NCI-H146 (cell line): ENCODE data around the gene HYKK.
A peak's percentile ranks its signal among the peaks of the same experiment; 100 is the strongest.
"Not testable (repeated sequence)": the region's sequence is repeated elsewhere in the genome, so short reads cannot be mapped to it uniquely, and the experiment has no call there.

Experiments used
- DNase-seq: peaks from one replicate; lab custom pipeline; 2025; lab: John Stamatoyannopoulos, UW

HYKK gene, protein sequence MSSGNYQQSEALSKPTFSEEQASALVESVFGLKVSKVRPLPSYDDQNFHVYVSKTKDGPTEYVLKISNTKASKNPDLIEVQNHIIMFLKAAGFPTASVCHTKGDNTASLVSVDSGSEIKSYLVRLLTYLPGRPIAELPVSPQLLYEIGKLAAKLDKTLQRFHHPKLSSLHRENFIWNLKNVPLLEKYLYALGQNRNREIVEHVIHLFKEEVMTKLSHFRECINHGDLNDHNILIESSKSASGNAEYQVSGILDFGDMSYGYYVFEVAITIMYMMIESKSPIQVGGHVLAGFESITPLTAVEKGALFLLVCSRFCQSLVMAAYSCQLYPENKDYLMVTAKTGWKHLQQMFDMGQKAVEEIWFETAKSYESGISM

DNA sequence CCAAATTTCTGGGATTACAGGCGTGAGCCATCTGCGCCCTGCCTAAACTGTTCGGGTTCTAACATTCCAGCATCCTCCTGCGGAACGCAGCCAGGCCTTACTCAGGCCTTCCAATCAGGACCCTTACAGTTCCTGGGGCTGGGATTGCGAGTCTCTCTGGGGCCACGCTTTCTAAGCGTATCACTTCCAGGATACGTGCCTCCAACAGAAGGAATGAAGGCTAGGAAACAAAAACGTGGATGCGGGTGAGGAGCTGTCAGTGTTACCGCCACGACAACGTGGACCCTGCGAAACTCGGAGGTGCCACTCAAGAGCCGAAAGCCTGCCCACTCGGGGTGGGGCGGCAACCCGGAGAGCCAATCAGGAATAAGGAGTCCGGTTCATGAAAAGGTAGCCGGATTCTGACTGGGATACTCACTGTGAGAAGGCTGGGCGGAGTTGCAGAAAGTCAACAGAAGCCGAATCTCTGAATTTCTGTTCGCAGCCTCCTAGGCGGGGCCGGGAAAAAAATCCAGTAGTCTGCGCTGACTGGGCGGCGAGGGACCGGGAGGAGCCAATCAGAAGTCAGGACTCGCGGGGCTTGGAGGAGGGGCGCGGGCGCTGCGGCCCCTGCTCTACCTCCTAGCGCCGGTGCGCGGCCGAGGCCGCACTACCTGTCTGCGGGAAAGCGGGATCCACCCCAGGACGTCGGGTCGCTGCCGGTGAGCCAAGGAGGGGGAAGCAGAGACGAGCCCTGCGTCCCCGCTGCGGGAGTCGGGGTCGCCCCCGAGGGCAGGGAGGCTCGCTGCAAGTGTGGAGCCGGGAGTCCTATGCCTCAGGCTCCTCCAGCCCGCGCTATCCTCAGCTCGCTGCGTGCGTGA is at the start of gene HYKK:
HYKK (plus strand) TSS at position 607 of the 860 bp plus-strand sequence. CDS start 5,512 bp downstream, outside the sequence.
- DNase-seq: peak; percentile 95

DNA sequence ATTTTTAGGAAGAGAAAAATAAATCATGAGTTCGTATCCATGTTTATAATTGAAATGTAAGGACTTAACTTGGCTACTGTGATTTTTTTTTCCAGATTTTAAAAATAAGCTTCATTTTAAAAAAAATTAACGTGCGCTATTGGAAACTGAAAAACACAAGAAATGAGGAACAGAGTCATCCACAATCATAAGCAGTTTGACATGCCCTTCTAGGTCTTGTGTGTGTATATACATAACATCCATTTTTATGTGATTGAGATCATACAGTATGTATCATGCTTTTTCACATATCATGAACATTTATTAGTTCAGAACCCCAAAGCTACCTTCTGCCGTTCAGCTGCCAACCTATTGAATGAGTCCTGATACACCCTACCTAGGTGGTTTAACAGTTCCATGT is 46.6 kb upstream of the HYKK start:
- DNase-seq: no peak

DNA sequence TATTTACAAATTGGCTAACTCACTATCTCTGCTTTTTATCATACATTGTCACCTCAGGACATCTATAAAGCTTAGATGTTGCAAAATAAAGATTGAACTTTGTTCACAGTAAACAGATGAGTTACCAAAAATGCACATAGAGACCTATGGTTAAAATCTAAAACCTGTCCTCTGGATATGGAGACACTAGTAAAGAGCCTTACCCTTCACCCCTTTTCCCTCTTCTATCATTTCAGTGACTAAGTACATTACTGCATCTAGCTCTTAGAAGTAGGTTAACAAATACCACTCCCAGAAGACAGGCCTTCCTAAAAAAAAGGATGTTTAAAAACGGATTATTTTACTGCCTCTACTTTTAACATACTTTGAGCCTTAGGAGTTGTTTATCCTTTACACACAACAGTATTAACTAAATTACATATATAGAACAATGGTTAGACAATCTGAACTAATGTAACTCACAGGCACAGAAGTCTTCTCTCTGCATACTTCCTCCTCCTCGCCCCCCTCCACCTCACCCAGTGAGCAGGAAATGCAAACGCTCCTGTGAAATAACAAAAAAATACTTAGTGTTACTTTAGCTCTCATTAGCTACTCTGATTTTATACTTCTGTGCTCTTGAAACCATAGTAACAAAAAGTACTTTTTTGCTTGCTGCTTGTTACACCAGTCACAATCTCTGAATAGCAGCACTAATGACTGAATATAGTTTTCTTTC is 46.0 kb upstream of the HYKK start:
- DNase-seq: no peak

DNA sequence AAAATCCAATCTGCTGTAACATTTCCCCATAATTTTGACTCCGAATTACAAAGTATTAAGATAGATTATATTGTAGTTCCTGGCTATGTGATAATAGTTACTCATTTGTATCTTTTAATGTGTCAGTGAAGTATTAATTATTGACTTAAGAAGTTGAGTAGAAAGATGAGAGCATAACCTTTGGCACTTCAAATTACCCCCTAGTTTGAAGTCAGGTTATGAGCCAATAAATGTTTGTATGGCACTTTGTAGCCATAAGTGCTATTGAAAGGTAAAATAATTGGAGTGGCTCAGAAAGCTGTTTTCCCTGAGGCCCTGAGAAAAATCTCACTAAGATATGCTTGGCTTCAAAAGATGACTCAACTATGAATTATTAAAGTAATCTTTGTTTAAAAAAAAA is 38.3 kb upstream of the HYKK start:
- no peak for DNase-seq

DNA sequence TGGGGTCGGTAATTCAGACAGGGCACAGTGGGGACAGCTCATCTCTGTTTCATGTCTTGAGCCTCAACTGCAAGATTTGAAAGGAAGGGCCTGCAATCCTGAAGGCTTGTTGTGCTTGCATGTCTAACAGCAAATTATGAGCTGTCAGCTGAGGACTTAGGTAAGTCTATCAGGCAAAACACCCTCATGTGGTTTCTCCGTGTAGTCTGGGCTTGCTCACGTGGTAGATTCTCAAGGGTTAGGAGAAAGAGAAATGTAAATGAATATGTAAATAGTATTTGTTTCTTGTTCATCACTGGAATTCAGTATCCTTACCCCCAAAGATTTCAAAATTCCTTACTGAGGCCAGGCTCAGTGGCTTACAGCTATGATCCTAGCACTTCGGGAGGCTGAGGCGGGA is 30.1 kb upstream of the HYKK start:
- no peak for DNase-seq

DNA sequence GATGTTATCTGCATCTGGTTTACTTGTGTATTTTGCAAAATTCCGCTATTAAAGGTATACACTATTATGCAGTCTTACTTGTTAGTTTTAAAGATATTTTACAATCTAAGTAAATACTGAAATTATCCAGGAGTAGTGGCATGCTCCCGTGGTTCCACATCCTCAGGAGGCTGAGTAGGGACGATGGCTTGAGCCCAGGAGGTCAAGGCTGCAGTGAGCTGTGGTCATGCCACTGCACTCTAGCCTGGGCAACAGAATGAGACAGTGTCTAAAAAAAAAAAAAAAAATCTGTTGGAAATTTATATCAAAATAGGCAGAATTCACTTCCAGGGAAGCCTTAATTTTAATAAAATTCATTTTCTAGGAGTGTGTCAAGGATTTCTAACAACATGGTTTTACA is 27.7 kb upstream of the HYKK start:
- no peak for DNase-seq

DNA sequence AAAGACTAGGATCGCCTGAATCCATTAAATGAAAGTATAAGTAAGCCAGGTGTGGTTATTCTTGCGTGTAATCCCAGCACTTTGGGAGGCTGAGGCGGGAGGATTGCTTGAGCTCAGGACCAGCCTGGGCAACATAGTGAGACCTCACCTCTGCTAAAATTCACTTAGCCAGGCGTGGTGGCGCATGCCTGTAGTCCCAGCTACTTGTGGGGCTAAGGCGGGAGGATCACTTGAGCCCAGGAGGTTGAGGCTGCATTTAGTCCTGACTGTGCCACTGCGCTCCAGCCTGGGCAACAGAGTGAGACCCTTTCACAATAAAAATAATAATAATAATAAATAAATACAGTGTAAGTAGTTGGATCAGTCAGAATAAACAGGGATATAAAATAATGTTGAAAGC is 25.5 kb upstream of the HYKK start:
- DNase-seq: no peak

DNA sequence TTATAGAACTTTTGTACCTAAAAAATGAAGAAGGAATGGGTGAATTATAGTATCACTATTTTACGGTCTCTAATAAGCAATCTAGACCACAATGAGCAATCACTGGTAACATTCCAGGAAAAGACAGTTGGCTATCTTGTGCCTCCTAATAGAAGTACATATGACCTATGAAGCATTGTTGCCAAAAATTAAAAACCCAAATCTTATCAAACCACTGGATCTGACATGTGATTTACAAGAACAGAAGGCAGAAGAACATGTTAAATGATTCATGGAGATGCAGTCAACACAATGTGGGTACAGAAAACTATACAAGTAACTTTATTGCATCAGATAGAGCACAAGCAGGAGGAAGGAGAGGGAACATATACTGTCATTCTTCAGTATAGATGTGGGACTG is 14.5 kb upstream of the HYKK start:
- DNase-seq: no peak

DNA sequence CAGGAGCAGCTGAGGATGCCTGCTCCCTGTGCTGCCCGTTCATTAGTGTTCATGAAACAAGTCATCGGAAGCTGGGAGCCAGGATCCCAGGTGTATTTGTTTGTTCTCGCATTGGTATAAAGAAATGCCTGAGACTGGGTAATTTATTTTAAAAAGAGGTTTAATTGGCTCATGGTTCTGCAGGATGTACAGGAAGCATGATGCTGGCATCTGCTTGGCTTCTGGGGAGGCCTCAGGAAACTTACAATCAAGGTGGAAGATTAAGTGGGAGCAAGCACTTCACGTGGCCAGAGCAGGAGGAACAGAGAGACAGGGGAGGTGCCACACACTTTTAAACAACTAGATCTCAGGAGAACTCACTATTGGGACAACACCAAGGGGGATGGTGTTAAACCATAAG is 5.5 kb upstream of the HYKK start:
- no peak for DNase-seq

DNA sequence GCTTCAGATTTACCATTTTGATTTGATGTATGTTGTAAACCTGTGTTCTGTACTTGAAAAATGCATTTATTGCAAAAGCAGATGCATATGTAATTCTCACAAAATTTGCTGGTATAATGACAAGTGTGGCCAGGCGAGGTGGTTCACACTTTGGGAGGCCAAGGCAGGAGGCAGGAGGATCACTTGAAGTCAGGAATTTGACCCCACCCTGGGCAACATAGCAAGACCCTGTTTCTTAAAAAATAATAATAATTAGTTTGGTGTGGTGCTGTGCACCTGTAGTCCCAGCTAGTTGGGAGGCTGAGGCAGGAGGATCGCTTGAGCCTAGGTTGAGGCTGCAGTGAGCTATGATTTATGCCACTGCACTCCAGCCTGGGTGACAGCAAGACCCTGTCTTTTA is 4.7 kb upstream of the HYKK start:
- DNase-seq: no peak

DNA sequence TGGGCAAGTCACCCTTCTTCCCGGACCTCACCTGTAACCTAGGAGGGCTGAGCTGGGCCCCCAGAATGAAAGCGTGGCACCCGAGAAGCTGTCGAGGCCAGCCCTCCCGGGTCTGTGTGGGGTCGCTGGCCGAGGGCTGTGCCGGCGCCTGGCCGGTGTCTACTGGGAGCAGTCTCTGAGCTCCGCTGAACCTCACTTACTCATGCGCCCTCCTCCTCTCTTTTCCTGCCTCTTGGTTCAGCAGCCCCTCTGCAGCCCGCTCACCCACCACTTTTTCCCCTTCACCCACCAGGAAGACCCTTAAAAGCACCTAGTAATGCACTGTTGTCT is 419 bp downstream of the HYKK start:
- DNase-seq: peak; percentile 25

DNA sequence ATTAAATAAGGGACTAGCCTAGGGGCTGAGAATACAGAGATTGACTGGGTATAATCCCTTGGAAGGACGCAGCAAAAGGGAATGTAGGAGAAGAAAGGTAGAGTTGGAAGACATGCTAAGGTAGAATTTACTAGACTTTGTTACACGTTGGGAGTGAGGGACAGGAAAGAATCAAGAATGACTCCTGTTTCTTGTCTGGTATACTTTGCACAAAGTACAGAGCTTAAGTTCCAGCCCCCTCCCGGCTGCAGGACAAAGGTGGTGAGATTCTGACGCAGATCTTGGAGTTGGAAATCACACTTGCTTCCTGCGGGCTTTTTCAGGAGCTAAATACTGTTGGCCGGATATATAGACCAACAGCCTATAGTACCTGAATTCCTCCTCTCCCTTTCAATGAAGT is 895 bp downstream of the HYKK start:
- no peak for DNase-seq

DNA sequence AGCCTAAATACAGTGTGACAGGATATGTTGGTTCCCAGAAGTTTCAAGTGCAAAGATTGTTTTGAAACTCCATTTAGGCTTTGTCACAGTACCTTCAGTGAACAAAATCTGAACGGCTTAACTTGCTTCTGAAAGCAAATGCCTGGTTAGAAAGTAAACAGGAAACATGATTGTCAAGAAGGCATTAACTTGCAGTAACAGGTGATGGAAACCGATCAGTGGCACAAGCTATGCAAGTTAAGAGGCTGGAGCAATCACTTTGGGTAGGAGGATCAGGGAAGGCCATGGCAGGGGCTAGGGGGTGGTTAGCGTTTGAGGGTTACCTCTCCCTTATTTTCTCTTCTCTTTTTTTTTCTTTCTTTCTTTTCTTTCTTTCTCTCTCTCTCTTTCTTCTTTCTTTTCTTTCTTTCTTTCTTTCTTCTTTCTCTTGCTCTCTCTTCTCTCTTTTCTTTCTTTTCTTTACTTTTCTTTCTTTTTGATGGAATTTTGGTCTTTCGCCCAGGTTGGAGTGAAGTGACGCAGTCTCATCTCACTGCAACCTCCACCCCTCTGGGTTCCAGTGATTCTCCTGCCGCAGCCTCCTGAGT is 2.4 kb downstream of the HYKK start:
- no peak for DNase-seq

DNA sequence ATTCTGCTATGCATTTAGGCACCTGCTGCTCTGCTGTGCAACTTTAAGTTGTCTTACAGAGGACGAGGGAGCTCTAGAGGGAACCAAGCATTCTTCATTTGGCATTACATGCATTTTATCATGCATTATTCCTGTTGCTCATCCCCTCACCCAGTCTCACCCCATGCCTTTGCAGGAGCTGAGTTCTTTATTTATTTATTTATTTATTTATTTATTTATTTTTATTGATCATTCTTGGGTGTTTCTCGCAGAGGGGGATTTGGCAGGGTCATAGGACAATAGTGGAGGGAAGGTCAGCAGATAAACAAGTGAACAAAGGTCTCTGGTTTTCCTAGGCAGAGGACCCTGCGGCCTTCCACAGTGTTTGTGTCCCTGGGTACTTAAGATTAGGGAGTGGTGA is 12.7 kb downstream of the HYKK start:
- not testable (repeated sequence) for DNase-seq

DNA sequence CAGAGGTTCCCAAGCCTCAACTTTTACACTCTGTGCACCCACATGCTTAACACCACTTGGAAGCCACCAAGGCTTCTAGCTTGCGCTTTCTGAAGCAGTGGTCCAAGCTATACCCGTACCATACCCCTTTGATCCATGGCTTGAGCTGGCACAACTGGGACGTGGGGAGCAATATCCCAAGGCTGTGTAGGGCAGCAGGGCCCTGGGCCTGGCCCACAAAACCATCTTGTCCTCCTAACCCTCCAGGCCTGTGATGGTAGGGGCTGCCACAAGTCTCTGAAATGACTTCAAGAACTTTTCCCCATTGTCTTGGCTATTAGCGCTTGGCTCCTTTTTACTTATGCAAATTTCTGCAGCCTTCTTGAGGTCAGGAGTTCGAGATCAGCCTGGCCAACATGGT is 16.9 kb downstream of the HYKK start:
- DNase-seq: no peak

DNA sequence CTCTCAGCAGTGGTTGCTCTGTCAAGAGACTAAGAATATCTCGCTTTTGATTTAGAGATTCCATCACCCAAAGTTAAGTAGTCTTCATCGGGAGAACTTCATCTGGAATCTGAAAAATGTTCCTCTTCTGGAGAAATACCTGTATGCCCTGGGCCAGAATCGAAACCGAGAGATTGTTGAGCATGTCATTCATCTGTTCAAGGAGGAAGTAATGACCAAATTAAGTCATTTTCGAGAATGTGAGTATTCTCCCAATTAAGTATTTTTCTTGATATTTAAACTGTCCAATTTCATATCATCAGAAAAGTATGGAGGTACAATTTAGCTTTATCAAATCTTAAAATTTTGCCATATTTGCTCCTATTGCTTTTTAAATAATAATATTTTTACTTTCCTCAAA is 19.9 kb downstream of the HYKK start:
- no peak for DNase-seq

DNA sequence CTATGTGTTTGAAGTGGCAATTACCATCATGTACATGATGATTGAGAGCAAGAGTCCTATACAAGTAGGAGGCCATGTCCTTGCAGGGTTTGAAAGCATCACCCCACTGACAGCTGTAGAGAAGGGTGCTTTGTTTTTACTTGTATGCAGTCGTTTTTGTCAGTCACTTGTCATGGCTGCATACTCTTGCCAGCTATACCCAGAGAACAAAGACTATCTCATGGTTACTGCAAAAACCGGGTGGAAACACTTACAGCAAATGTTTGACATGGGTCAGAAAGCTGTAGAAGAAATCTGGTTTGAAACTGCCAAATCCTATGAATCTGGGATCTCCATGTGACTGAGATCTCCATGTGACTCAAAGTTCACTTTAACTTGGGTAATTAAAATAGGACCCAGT is 26.0 kb downstream of the HYKK start:
- DNase-seq: no peak

DNA sequence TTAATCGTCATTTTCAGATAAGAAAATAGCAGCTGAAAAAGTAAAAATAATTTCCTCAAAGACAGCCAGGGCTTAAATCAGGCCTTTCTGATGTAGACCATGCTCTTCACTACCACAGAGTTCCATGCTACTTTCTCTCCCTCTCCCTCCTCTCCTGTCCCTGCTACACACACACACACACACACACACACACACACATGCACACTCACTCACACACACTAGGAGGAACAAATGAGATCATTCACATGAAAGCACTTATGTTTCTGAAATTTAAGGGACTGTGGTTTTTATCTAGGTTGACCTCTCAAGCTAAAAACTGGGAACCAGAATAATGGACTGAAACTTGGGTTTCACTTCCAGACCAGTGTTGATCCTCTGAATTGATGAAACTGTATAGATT is 28.8 kb downstream of the HYKK start:
- DNase-seq: no peak

DNA sequence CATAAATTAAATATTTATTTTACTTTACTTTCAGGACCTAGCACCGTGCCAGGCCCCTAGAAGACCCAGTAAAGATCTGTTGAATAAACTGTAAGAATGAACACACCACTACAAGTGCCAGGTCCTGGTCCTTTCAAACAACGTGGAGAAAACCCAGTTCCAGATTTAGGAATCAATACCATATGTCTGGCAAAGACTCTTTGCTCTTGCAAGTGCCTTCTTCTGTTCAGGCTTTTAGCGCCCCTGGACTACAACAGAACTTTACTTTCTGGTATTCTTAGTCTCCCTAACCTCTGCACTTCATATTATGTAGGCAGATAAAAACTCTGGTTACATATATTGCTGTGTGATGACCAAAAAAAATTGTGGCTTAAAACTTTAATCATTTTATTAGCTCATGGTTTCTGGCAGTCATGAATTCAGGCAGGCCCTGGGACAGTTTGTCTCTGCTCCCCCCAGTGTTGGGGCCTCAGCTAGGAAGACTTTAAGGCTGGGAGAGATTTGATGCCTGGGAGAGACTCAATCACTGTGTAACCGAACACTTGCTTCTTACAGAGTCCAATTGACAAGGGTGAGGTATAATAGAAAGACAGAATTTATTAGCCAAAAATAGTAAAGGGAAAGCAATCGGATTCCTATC is 30.0 kb downstream of the HYKK start:
- DNase-seq: no peak

DNA sequence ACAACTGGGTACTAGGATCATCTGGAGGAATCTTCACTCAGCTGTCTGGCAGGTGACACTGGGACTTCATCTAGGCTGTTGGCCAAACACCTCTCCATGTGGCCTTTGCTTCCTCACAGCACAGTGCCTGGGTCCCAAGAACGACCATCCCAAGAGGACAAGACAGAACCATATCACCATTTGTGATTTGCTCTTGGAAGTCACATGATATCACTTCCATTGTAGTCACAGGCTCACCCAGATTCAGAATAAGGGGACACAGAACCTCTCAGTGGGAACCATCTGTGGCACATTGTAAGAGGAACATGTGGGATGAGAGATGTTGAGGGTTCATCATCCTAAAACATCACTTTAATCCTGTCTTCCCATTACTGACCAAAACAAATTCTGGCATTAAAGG is 31.0 kb downstream of the HYKK start:
- DNase-seq: no peak

DNA sequence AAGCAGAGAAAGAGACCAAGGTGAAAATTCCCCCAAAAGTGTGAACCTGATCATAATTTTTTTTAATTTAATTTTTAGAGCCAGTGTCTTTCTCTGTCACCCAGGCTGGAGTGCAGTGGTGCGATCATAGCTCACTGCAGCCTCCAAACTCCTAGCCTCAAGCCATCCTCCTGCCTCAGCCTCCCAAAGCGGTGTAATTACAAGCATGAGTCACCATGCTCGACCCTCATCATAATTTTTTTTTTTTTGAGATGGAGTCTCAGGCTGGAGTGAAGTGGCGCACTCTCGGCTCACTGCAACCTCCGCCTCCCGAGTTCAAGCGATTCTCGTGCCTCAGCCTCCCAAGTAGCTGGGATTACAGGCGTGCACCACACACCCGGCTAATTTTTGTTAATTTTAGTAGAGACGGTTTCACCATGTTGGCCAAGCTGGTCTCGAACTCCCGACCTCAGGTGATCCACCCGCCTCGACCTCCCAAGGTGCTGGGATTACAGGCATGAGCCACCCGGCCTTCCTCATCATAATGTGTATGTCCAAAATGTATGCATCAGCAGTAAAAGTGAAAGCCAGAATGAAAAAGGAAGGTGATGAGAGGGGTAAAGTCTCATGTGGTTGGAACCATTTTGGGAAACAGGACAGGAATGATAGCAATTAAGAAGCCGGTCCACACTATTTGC is 32.2 kb downstream of the HYKK start:
- peak; percentile 55 for DNase-seq
